C1 segment of cervical spinal cord (tissue), 14 donors: Measurements from ENCODE around the gene COL6A2.
"Not testable (repeated sequence)": the region's sequence is repeated elsewhere in the genome, so short reads cannot be mapped to it uniquely, and the experiment has no call there.

ENCODE experiments used
- DNase-seq, 14 donors: peaks; one replicate each; lab custom pipeline; 2025; lab: John Stamatoyannopoulos, UW

The COL6A2 gene

GRCh38 chr21:46078978-46079351 lies 18.9 kb upstream of the COL6A2 start:
- no peak for DNase-seq

DNA sequence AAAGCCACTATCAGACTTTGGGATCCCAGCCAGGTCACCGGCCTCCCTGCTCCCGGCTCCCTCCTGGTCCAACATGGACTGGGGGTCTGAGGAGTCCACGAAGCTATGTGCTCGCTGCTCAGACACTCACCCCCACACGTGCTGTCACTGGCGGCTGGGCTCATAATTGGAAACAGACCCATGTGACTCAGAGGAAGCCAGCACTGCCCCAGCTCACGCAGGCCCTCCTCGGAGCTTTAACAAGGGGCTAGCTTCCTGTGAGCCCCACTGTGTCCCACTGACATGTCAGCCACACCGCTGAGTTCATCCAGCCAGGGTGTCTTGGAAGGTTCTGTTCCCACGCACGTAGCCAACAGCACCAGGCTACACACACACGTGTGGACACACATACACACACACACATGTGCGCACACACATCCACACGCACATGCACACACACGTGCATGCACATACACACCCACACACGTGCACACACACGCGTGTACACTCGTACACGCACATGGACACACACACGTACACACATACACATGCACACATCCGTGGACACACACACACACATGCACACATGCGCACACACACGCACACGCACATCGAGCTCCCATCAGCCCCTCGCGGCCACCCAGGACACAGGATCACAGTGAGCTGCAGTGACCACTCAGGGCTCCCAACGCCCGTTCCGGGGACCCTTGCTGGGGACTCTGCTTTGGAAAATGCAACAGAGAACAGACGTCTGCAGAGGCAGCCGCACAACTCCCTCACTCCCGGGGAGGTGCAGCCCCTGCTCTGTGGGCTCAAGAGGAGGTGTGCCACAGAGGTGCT lies 18.4 kb upstream of the COL6A2 start:
- DNase-seq: no peak

GRCh38 chr21:46080171-46081021 lies 17.5 kb upstream of the COL6A2 start:
- peak in 6 of 14 donors; percentile 8 to 64 (median 23) for DNase-seq

GRCh38 chr21:46081022-46081861 lies 16.7 kb upstream of the COL6A2 start:
- DNase-seq: no peak

- DNase-seq: no peak
Observed at GRCh38 chr21:46081862-46082712, 15.8 kb upstream of the COL6A2 start.

DNA sequence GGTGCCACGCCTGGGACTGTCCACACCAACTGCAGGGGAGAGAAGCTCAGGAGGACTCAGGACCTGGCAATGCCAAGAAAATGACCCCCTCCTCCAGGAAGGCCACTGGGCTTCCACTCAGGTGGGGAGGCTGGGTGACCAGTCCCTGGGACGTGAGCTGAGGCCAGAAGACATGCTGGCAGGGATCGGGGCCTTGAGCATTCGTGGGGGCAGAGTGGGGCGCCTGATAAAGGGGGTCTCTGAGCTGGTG lies 15.3 kb upstream of the COL6A2 start:
- DNase-seq: no peak

GRCh38 chr21:46082963-46083790 lies 14.7 kb upstream of the COL6A2 start:
- no peak for DNase-seq

- DNase-seq: no peak
Observed at GRCh38 chr21:46083791-46084561, 13.9 kb upstream of the COL6A2 start.

- no peak for DNase-seq
Observed at GRCh38 chr21:46084709-46085108, 13.2 kb upstream of the COL6A2 start.

GRCh38 chr21:46085259-46085658 lies 12.7 kb upstream of the COL6A2 start:
- DNase-seq: not testable (repeated sequence)

DNA sequence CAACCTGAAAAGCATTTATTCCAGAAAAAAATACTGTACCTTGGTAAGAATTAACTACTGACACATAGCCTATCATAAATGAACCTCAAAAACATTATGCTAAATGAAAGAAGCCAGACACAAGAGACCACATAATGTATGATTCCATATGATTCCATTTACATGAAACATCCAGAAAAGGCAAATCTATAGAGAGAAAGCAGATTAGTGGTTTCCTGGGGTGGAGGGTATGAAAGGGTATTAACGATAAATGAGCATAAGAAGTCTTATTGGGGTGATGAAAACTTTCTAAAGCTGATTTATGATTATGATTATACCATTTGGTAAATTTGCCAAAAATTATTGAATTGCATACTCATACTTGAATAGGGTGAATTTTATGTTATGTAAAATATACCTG lies 10.3 kb upstream of the COL6A2 start:
- DNase-seq: no peak

DNA sequence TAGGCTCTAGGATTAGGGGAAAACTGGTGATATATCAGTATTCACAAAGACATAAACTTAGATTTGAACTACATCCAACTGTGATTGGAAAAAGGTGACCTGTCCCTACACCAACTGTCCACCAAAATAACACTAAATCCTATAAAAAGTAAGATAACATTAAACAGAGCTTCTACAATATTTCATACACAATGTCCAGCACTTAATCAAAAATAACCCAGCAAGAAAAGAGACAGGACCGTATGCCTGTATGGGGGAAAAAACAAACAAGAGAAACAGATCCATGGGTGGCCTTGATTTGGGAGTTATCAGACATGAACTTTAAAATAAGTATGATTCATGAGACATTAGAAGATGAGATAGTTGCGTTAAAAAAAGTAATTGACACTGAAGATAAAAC lies 9.7 kb upstream of the COL6A2 start:
- no peak for DNase-seq

DNA sequence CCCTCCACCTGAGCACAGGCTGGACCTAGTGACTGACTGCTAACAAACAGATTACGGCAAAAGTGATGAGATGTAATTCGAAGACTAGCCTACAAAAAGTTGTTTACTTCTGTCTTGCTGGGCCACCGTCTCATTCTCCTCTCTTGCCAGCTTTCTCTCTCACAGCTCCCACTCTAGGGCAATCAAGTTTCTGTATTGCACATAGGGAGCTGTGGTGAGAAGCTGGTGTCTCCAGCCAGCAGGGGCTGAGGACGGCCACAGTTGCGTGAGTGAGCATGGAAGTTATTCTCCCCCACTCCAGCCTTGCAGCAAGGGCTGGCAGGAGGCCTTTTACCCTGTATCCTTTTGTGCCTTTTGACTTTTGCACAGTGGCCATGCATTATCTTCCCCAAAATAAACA lies 8.6 kb upstream of the COL6A2 start:
- no peak for DNase-seq

GRCh38 chr21:46091118-46091517 lies 6.8 kb upstream of the COL6A2 start:
- DNase-seq: no peak

- DNase-seq: no peak
Observed at GRCh38 chr21:46091631-46092025, 6.3 kb upstream of the COL6A2 start.

- no peak for DNase-seq
Observed at GRCh38 chr21:46092026-46092764, 5.7 kb upstream of the COL6A2 start.

GRCh38 chr21:46092811-46093667 lies 4.9 kb upstream of the COL6A2 start:
- DNase-seq: no peak
